HepG2 (cell line): Measurements from ENCODE around the gene PSMC3IP. TPM values are rescaled to one million over a fixed set of nuclear protein-coding genes. Genes with fewer than 3 reads are reported as not detected.

ENCODE experiments used
- ARHGAP35 ChIP-seq: sonication (generic); formaldehyde crosslinking; IDR thresholded peaks from 2 replicates; pipeline ENCODE4 v1.9.0; 2022; ENCODE audit warnings: mild to moderate bottlenecking, inconsistent platforms, moderate library complexity, missing genetic modification reagents, borderline replicate concordance
- BRF2 ChIP-seq: sonication (generic); formaldehyde crosslinking; IDR thresholded peaks from 2 replicates; pipeline ENCODE4 v1.8.1; 2022; ENCODE audit warnings: mild to moderate bottlenecking, missing genetic modification reagents
- CSRNP1 ChIP-seq: sonication (generic); formaldehyde crosslinking; IDR thresholded peaks from 2 replicates; pipeline ENCODE4 v1.8.1; 2023; ENCODE audit warnings: mild to moderate bottlenecking, missing genetic modification reagents
- ESRRA ChIP-seq: sonication (generic); formaldehyde crosslinking; IDR thresholded peaks from 2 replicates; pipeline ENCODE4 v1.5.1; 2020; ENCODE audit warnings: mild to moderate bottlenecking, low read depth, missing genetic modification reagents
- FOXA3 ChIP-seq: IDR thresholded peaks from 2 replicates; pipeline ENCODE4 v1.6.1; 2016; ENCODE audit warnings: missing genetic modification reagents, missing compliant biosample characterization
- GTF3A ChIP-seq: sonication (generic); formaldehyde crosslinking; conservative IDR thresholded peaks from 2 replicates; pipeline ENCODE4 v1.4.0; 2020; ENCODE audit warnings: mild to moderate bottlenecking, missing genetic modification reagents
- HNRNPLL ChIP-seq: fragments of 200-400 bp; formaldehyde crosslinking; IDR thresholded peaks from 2 replicates; pipeline ENCODE4 v1.6.1; 2017; ENCODE audit warnings: mild to moderate bottlenecking, low read depth, low read length; ENCODE audit not compliant: poor library complexity, severe bottlenecking
- HOXA7 ChIP-seq: sonication (generic); formaldehyde crosslinking; IDR thresholded peaks from 2 replicates; pipeline ENCODE4 v1.8.1; 2022; ENCODE audit warnings: mild to moderate bottlenecking, missing genetic modification reagents, moderate library complexity
- JUNB ChIP-seq: sonication (generic); formaldehyde crosslinking; IDR thresholded peaks from 2 replicates; pipeline ENCODE4 v1.8.0; 2022; ENCODE audit warnings: missing genetic modification reagents, mild to moderate bottlenecking, borderline replicate concordance
- MTA3 ChIP-seq: sonication (generic); formaldehyde crosslinking; IDR thresholded peaks from 2 replicates; pipeline ENCODE4 v1.4.0; 2020; ENCODE audit warnings: missing genetic modification reagents
- SIX4 ChIP-seq: sonication (generic); formaldehyde crosslinking; IDR thresholded peaks from 2 replicates; pipeline ENCODE4 v1.4.0; 2020; ENCODE audit warnings: missing genetic modification reagents
- SMAD1 ChIP-seq: sonication (generic); formaldehyde crosslinking; IDR thresholded peaks from 2 replicates; pipeline ENCODE4 v1.4.0; 2020; ENCODE audit warnings: missing genetic modification reagents, low read depth, mild to moderate bottlenecking, borderline replicate concordance
- TSC22D2 ChIP-seq: sonication (generic); formaldehyde crosslinking; IDR thresholded peaks from 2 replicates; pipeline ENCODE4 v1.5.1; 2020; ENCODE audit warnings: missing genetic modification reagents, mild to moderate bottlenecking, borderline replicate concordance
- ZNF468 ChIP-seq: sonication (generic); formaldehyde crosslinking; IDR thresholded peaks from 2 replicates; pipeline ENCODE4 v1.8.0; 2022; ENCODE audit warnings: mild to moderate bottlenecking, moderate library complexity, missing genetic modification reagents
- ZNF552 ChIP-seq: sonication (generic); formaldehyde crosslinking; IDR thresholded peaks from 2 replicates; pipeline ENCODE4 v1.9.0; 2022; ENCODE audit warnings: missing genetic modification reagents, mild to moderate bottlenecking, borderline replicate concordance
- ZNF572 ChIP-seq: sonication (generic); formaldehyde crosslinking; IDR thresholded peaks from 2 replicates; pipeline ENCODE4 v1.5.1; 2020; ENCODE audit warnings: mild to moderate bottlenecking, missing genetic modification reagents
- ZNF704 ChIP-seq: sonication (generic); formaldehyde crosslinking; IDR thresholded peaks from 2 replicates; pipeline ENCODE4 v1.8.1; 2023; ENCODE audit warnings: mild to moderate bottlenecking, inconsistent platforms, moderate library complexity, missing genetic modification reagents, borderline replicate concordance
- ZNF773 ChIP-seq: sonication (generic); formaldehyde crosslinking; IDR thresholded peaks from 2 replicates; pipeline ENCODE4 v1.4.0; 2020; ENCODE audit warnings: missing genetic modification reagents, borderline replicate concordance
- polyA plus RNA-seq, 8 experiments: library from polyadenylated mRNA; depleted of rRNA in 3 of 8; stranded (reverse) in 7 of 8; unstranded in 1 of 8; fragments of >200 nt; fragmentation: Illumina TruSeq in 4 of 8; extraction: Trizol in 4 of 8; gene quantifications; 2 replicates each; pipeline versions ENCODE4 v1.2.1 to v1.2.3, GENCODE V29; 2011 to 2016; ENCODE audit warnings: low read depth in 4 of 8, missing spikeins in 1 of 8, mixed read lengths in 1 of 8; ENCODE audit not compliant: insufficient read depth in 1 of 8
- total RNA-seq, 5 experiments: library from RNA; depleted of rRNA; stranded (reverse); fragments of >200 nt; fragmentation: Illumina TruSeq; extraction: Trizol; gene quantifications; 2 replicates each; pipeline ENCODE4 v1.2.3, GENCODE V29; 2016; ENCODE audit warnings: low read depth in 1 of 5
- TF ChIP-seq, protein P1 (sequence below): IDR thresholded peaks from 2 replicates; pipeline ENCODE4 v1.6.1; 2016; ENCODE audit warnings: low read depth, control low read depth
- TF ChIP-seq, protein P2 (sequence below): sonication (generic); formaldehyde crosslinking; IDR thresholded peaks from 2 replicates; pipeline ENCODE4 v1.4.0; 2020; ENCODE audit warnings: missing genetic modification reagents, borderline replicate concordance

PSMC3IP gene
- total and polyA plus RNA-seq, 2 of the 13 experiments (the other 11 are each of a cell fraction or from before 2014, with no cell fraction given): 6.5 to 22.4 TPM

GRCh38 chr17:42608305-42609181, 31.0 kb upstream of the PSMC3IP start (continued):
- TF ChIP-seq SMAD1 (CRISPR knock-in tag) (no peak), ZNF552 (no peak), TSC22D2 (no peak), CSRNP1 (CRISPR knock-in tag) (0 out of 2 replicates have a peak, but pooled peaks have one; percentile 9), ZNF572 (CRISPR knock-in tag) (no peak), ZNF704 (CRISPR knock-in tag) (no peak), HOXA7 (CRISPR knock-in tag) (no peak), ZNF468 (CRISPR knock-in tag) (no peak; the same call in 1 of the 2 replicates), JUNB (CRISPR knock-in tag) (no peak), ESRRA (CRISPR knock-in tag) (no peak), GTF3A (CRISPR knock-in tag) (0 out of 2 replicates have a peak, but pooled peaks have one; percentile 12), MTA3 (CRISPR knock-in tag) (no peak), FOXA3 (no peak; the same call in 1 of the 2 replicates), ARHGAP35 (CRISPR knock-in tag) (no peak), SIX4 (CRISPR knock-in tag) (no peak), BRF2 (no peak), HNRNPLL (no peak), ZNF773 (CRISPR knock-in tag) (no peak)
- TF ChIP-seq, protein P1, sequence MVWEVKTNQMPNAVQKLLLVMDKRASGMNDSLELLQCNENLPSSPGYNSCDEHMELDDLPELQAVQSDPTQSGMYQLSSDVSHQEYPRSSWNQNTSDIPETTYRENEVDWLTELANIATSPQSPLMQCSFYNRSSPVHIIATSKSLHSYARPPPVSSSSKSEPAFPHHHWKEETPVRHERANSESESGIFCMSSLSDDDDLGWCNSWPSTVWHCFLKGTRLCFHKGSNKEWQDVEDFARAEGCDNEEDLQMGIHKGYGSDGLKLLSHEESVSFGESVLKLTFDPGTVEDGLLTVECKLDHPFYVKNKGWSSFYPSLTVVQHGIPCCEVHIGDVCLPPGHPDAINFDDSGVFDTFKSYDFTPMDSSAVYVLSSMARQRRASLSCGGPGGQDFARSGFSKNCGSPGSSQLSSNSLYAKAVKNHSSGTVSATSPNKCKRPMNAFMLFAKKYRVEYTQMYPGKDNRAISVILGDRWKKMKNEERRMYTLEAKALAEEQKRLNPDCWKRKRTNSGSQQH (CRISPR knock-in tag): no peak
- TF ChIP-seq, protein P2, sequence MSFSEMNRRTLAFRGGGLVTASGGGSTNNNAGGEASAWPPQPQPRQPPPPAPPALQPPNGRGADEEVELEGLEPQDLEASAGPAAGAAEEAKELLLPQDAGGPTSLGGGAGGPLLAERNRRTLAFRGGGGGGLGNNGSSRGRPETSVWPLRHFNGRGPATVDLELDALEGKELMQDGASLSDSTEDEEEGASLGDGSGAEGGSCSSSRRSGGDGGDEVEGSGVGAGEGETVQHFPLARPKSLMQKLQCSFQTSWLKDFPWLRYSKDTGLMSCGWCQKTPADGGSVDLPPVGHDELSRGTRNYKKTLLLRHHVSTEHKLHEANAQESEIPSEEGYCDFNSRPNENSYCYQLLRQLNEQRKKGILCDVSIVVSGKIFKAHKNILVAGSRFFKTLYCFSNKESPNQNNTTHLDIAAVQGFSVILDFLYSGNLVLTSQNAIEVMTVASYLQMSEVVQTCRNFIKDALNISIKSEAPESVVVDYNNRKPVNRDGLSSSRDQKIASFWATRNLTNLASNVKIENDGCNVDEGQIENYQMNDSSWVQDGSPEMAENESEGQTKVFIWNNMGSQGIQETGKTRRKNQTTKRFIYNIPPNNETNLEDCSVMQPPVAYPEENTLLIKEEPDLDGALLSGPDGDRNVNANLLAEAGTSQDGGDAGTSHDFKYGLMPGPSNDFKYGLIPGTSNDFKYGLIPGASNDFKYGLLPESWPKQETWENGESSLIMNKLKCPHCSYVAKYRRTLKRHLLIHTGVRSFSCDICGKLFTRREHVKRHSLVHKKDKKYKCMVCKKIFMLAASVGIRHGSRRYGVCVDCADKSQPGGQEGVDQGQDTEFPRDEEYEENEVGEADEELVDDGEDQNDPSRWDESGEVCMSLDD (CRISPR knock-in tag): no peak
